ENCODE measurements around the gene BTBD9.
"Not testable (repeated sequence)": the region's sequence is repeated elsewhere in the genome, so short reads cannot be mapped to it uniquely, and the experiment has no call there.

Gene BTBD9

DNA sequence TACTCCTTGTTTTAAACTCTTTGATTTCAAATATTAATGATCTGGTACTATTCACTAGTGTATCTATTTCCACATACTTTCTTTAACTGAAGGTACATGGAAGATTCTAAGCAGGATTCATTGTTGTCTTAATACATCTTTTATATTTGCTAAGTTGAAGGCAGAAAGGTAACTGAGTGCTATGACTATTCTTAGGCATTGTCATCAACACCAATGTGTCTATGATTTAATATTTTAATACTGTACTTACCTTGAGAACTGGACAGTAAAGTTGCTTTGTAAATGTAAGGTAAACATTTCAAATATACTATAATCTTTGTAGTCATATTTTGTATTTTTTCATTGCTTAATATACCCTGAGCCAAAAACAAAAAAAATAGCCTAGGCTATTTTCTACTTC is 8.9 kb upstream of the BTBD9 start:
- DNase-seq = no peak

DNA sequence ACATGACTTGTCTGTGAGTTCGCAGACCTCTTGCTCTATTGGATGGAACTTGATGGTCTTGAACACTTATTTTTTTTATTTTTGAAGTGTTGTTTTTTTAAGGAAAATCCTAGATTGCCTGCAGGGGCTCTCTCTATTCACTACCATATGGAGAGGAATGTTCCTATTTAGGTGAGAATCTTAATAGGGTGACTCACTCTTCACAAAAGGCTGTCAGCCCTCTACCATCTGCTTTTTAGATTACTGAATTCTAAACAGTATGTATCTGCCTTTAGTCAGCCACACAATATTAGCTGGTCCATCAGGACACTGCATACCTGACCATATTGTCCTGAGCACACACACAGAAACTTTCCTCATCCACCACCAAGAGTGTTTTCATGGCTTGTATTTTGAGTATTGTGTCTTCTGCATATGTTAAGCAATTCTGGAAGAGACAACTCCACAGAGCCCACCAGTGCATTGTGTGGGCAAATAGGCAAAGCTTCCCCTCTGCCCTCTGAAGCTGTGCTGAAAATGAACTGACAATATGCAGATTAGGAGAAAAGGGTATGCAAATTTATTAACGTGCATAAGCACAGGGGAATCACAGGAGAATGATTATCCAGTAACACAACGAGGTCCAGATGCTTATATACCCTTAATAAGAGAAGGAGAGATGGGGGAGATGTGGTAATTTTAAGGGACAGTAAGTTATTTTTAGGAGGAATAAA is 6.6 kb upstream of the BTBD9 start:
- peak; percentile 94 to 95 for DNase-seq

DNA sequence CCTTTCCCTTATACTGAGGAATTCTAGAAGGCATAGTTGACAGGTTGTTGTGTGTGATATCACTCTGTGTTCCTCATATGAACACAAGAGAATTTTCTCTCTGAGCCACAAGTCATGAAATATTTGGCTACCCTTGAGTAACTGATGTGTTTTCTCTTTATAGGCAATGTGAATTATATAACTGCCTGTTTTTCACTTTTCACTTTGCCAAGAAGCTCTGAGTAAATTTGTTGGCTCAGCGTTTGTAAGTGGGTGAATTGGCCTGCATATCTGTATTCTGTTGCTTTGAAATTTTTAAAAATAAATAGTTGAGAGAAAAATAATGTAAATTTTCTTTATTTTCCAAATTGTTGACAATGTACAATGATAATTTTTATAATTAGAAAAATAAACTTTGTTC is 5.2 kb upstream of the BTBD9 start:
- peak in 1 of 2 experiments; percentile 10 for DNase-seq

DNA sequence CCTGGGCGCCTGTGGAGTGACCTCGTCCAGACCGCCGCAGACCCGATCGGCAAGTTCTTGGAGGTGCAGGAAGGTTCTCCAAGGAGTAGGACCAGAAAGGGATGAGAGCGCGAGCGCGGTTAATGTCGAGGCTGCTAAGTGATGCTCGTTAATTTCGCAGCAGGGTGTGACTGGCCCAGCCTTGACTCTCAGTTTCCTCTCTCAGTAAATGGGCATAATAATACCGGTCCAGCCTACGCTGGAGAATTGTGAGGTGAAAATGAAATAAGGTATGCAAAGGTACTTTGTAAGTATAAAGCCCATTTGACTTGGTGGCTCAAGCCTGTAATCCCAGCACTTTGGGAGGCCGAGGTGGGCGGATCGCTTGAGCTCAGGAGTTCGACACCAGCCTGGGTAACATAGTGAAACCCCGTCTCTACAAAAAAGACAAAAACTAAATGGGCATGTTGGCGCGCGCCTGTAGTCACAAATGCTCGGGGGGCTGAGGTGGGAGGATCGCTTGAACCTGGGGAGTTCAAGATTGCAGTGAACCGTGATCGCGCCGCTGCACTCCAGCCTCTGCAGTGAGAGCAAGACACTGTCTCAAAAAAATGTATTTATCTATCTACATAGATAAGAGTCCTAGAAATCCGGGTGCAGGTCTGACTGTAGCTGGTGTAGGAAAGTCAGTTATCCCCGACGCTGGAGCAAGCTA is 634 bp upstream of the BTBD9 start:
- no peak for DNase-seq

DNA sequence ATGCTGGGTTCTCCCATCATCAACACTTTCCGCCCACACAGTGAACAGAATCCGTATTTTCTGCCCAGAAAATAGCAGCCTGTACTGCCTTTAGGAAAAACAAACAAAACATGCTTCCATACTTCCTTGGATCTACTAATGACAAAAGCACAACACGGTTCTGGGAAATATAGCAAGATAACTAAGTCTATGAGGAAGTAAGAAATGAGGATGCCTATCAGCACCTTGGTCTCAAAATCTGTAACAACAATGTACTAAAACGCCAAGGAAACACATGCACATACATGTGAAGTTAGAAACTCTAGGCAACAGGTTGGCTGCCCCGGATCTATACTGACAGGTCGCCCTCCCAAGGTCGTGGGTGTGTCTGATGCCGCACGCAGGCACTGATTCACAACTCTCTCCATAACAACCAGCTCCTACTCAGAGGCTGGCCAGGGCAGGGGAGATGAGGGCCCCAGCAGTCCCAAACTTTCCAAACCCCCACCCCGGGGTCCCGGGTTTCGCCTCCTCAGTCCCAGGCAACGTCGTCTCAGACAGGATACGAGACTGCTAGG is 710 bp downstream of the BTBD9 start:
- DNase-seq = peak in 1 of 2 experiments; percentile 52

DNA sequence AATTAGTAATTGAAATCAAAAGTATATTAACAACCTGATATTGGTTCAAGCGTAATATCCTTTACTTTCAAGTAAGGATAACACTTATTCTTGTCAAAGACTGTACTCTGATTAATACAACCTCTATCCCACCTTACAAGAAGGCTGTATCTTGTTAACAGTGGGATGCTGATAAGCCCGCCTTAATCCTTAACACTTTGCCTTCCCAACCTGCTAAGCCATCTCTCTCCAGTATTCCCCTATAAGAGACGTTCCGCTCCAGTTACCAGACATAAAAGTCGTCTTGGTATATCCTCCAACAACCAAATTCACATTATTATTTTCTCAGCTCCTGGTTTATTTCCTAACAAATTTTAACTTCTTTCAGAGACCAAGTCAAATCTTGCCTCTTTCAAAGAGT is 2.0 kb downstream of the BTBD9 start:
- DNase-seq = no peak

DNA sequence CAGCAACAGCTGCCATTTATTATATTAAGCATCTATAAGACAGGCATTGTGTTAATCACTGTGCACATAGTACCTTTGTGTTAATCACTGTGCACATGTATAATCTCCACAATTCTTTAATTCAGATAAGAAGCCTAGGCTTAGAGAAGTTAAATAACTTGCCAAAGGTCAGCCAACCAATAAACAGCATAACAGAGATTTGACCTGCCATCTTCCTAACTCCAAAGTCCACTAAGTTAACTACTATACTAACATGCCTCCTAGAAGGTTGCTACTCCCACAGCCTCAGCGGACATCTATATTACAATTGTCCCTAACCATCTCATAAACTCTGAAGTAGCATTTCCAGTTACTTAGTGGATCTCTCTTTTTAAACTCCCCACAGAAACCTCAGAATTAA is 3.7 kb downstream of the BTBD9 start:
- no peak for DNase-seq

DNA sequence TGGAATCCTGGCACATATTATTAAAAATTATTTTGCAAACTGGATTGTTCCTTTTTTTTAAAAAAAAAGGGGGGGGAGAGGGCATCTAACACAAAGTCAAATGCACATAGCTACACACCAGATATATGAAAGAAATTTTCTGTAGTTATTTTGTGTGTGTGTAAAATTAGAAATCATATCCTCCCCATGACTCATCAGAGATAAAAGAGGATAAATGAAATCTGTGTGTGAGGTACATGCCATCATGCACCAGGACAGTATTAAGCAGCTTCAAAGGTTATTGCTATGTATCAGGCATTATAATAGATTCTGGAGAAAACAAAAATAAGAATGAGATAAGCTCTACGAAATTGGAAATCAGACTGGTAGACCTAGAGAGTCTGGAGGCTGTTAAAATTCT is 5.2 kb downstream of the BTBD9 start:
- DNase-seq = no peak

DNA sequence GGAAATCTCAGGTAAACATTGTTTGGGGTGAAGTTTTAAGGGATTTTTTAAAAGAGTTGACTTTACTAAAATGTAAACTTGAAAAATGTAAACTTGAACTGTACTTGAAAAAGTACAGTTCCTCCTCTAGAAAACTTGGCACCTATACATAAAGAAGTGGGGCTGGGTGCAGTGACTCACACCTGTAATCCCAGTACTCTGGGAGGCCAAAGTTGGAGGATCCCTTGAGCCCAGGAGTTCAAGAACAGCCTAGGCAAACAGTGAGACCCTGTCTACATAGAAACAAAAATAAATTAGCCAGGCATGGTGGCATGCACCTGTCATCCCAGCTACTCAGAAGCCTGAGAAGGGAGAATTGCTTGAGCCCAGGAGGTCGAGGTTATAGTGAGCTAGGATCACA is 7.2 kb downstream of the BTBD9 start:
- no peak for DNase-seq

DNA sequence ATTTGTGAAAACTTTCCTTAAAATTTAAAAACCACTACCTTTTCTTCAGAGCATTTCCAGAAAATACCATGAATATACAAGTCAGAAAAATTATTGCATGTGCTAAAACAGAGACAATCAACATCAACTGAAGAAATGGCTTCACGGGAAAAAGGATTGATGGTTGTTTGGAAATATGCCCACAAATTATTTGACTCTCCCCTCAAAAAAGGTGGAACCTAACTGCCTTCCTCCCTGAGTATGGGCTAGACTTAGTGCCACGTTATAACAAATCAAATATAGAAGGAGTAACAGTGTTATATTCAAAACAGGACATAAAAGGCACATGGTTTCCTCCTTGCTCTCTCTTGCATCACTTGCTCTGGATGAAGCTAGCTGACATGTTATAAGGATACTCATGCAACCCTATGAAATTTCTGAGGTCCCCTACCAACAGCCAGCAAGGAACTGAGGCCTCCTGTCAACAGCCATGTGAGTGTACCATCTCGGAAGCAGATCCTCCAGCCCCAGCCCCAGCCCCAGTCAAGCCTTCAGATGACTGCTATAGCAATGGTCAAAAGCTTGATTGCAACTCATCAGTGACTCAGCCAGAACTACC is 8.4 kb downstream of the BTBD9 start:
- no peak for DNase-seq

DNA sequence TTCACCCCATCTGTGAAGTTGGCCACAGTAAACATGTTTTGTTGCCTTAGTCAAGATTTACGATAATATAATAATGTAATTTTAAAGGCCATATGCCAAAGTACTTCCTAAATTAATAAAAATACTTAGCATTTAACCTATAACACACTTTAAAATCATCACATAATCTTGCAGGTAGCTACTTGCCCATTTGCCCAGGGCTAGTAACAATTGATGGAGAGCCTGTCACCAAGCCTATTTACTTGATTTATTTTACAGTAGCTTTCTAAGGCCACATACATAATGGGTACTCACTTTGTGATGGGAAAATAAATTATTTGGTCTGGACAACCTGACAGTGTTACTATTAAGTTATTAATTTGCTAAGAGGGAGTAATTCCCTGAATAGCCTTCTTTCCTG is 14.5 kb downstream of the BTBD9 start:
- DNase-seq = no peak

DNA sequence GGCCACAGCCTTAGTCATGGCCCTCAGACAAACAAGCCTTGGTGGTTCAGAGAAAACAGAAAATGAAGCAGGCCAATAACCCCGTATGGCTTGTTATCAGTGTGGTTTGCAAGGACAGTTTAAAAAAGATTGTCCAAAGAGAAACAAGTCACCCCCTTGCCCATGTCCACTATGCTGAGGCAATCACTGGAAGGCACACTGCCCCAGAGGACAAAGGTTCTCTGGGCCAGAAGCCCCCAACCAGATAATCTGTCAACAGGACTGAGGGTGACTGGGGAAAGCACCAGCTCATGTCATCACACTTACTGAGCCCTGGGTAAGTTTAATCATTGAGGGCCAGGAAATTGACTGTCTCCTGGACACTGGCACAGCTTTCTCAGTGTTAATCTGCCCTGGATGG is 20.4 kb downstream of the BTBD9 start:
- not testable (repeated sequence) for DNase-seq

DNA sequence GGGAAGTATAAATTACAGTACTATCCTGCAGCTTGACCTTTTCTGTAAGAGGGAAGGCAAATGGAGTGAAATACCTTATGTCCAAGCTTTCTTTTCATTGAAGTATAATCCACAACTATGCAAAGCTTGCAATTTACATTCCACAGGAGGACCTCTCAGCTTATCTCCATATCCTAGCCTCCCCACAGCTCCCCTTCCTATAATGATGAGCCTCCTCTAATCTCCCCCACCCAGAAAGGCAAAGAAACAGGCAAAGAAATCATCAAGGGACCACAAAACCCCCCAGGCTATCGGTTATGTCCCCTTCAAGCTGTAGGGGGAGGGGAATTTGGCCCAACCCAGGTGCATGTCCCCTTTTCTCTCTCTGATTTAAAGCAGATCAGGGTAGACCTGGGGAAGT is 21.4 kb downstream of the BTBD9 start:
- not testable (repeated sequence) for DNase-seq

DNA sequence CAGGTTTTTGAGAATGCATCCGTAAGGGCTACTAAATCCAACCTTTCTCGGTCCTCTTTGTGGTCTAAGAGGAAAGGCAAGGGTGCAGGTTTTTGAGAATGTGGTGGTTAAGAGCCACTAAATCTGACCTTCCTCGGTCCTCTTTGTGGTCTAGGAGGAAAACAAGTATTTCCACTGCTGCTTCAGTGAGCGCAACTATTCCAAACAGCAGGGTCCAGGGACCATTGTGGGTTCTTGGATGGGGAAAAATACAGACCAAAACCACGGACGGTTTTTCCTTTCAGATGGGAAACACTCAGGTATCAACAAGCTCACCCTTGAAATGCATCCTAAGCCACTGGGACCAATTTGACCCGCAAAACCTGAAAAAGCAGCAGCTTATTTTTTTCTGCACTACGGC is 21.9 kb downstream of the BTBD9 start:
- DNase-seq = no peak

DNA sequence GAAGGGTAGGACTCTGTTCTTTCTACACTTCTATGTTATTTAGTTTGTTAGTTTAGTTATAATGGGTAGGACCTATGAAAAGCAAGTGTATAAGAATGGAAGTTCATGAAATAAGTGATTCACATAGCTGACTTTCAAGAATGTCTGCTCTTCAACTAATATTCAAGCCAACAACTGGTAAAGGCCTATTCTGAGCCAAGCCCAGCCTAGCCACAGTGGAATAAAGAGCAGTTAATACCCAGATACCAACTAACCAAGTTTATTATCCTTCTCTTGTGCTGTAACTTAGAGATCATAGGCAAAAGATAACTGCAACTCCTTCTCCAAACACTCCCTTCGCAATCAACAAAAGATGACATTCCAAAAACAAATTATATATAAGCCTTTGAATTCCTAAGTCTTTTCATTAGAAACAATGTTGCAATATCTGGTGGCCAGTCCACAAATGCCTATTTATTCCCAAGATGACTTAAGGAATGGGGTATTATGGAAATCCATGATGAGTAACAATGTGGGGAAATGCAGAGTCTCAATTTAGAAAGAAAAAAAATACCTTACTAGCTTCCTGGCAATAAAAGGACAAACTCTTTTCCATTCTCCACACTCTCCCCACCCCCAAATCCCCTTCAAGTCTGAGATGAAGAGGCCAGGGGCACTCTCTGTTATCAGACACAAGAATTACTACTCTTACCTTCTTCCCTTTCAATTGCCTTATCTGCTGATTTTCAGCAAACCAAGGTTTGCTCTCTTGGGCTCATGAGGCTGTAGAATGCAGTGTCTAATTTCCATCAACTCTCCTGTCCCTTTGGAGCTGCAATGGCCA is 27.4 kb downstream of the BTBD9 start:
- DNase-seq = no peak

DNA sequence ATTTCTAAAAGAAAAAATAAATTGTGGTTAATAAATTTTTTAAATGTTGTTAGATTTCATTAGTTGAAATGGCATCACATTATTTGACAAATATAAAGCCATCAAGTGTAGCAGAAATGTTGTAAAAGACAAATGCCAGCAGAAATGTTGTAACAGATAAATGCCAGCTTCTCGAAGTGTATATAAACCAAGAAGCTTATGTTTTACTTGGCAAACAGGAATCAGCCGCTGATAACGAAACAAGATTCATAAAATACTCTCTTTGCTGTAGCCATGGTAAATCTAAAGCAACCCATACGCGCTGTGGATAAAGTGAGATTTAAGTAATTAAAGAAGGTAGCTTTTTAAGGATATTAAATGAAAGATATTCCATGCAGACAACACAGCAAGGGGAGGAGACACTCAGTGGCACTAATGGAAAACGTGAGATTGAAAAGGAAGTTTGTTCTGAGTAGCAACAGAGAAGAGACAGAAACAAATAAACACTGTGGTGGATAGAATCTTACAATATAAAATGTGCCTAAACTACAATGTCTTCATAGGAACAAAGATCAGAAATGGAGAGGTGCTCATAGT is 29.6 kb downstream of the BTBD9 start:
- no peak for DNase-seq

DNA sequence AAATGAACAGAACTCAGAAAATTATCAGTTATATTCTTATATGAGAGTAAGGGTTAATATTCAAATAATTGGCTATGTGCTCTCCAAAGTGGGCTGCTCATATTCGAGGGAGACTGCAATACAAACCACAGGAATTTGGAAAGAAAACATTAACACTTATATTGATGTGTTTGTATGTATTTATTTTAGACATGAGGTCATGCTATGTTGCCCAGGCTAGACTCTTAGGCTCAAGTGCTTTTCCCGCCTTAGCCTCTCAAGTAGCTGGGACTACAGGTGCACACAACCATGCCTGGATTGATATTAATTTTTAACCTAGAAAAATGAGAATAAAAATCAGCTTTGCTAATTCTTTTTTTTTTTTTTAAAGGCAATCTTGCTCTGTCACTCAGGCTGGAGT is 35.0 kb downstream of the BTBD9 start:
- no peak for DNase-seq

DNA sequence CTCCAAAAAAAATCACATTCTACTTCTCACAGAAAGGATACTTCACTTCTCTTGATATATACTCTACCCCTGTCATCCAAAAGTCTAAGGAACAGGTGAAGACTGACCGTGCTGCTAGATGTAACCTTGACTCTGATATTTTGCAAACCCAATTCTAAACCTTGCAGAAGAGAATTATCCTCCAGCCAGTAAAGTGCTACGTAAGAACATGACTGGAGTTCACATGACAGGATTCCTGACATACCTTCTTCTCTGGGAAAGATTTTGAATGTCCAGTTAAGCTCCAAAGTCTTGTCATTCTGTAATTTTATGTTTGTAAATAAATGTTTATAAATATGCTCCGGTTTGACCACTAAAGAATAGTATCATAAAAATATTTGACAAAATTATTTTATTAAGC is 35.8 kb downstream of the BTBD9 start:
- DNase-seq = no peak

DNA sequence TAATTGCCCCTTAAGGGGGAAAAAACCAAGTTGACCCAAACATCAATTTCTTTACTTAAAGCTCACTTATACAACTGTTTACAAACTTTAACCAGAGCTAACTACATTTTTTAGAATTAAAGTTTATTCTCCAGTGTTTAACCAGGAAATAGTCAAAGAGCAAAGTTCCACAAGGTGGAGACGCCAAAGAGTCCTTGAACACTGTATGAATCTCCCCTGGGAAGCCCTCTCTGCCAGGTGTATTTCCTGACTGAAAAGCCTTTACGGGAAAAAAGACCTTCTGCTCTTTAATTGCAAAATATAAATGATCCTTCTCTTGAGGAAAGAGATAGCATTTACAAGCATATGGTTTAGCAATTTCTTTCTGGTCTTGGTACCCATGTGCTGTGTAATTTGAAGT is 36.2 kb downstream of the BTBD9 start:
- peak in 1 of 2 experiments; percentile 3 for DNase-seq

DNA sequence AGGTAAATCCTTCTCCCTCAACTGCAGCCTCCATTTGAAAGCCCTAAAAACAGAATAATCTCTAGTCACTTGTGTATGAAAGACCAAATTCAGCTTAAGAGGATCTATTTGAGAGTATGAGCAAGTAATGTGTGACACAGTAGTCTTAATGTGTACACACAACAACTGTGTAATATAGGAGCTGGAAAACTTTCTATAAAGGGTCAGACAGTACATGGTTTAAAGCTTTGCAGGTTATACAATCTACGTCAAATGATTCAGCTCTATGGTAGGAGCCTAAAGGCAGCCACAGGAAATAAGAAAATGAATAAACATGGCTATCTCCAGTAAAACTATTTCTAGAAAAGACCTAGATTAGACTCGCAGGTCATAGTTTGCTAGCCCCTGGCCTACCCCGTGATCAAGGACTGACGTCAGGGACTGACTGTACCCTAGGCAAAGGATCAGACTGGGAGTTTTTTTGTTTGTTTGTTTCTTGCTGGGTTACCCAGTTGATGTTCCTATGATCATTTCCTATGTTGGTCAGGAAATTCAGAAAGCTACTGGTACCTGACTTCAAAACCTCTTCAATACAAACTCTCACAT is 39.7 kb downstream of the BTBD9 start:
- DNase-seq = no peak

DNA sequence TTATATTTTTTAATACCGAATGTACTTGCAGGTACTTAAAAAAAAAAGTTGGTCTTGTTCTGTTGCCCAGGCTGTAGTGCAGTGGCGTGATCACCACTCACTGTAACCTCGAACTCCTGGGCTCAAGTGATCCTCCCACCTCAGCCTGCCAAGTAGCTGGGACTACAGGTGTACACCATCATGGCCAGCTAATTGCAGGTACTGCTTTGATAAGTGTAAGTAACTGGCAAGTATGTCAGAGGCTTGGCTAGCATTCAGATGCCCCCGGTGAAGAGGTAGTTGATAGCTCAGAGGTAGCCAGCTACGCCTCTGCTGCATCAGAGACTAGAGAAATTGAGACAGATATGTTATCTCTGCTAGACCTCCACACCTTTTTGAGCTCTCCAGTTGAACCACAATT is 40.5 kb downstream of the BTBD9 start:
- no peak for DNase-seq

DNA sequence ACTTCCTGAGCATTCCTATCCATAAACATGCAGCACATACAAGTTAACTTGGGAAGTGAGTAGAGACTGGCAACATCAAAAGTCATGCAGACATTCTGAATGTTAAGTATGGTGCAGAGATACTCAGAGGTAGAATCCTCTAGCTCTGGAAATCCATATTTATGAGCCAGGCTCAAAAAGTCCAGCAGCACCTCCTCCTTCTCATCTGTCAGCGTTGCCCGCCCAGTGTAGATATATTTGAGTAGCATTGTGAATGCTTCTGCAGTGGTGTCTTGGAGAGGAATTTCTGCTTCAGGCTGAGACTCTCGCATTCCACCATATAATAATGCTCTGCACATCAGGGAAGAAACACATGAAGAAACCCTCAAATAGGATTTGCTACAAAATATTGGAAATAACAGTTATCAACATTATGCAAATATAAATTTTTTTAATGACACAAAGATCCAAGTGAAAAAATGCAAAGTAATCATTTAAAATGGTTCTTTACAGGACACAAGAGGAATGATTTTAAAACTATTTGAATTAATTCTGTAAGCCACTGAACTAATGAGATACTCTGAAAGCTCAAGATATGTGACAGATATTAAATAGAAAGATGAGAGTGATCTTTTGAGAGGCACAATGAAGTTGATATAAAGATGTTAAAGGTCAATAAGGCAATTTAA is 45.6 kb downstream of the BTBD9 start:
- DNase-seq = no peak

Measured in NCI-H526 (cell line).